K562 (cell line): ENCODE results near the gene HPCAL1.

Experiments
- NFE2L1 ChIP-seq: fragments of 450-650 bp; IDR thresholded peaks from 2 replicates; pipeline ENCODE4 v1.6.1; 2016; ENCODE audit warnings: missing genetic modification characterization, low read depth, mild to moderate bottlenecking, missing compliant biosample characterization, moderate library complexity, borderline replicate concordance
- POLR2A ChIP-seq: fragments of 450-650 bp; conservative IDR thresholded peaks from 2 replicates; pipeline ENCODE4 v1.6.1; 2016
- RBFOX2 ChIP-seq: fragments of 200-400 bp; formaldehyde crosslinking; IDR thresholded peaks from 2 replicates; pipeline ENCODE4 v1.6.1; 2017; ENCODE audit warnings: low read depth, mild to moderate bottlenecking, low read length, moderate library complexity
- TAF1 ChIP-seq: IDR thresholded peaks from 2 replicates; pipeline ENCODE4 v1.6.1; 2011; ENCODE audit warnings: mild to moderate bottlenecking, low read length, moderate library complexity; ENCODE audit not compliant: insufficient read depth, control insufficient read depth, severe bottlenecking; ENCODE audit errors: extremely low read depth
- ZBTB7A ChIP-seq: IDR thresholded peaks from 2 replicates; pipeline ENCODE4 v1.6.1; 2011; ENCODE audit warnings: low read depth, mild to moderate bottlenecking, low read length, moderate library complexity, borderline replicate concordance; ENCODE audit not compliant: control insufficient read depth
- TF ChIP-seq, protein P1 (sequence below), 3 experiments: IDR thresholded peaks in 2 of 3; conservative IDR thresholded peaks in 1 of 3; 2 replicates each; pipeline ENCODE4 v1.5.1; 2011 to 2012; ENCODE audit warnings: low read length in 3 of 3, mild to moderate bottlenecking in 3 of 3, control low read depth in 2 of 3, improper control_type of control experiment in 1 of 3, inconsistent platforms in 1 of 3, low read depth in 1 of 3, mixed read lengths in 1 of 3, moderate library complexity in 1 of 3; ENCODE audit not compliant: insufficient read depth in 2 of 3
- TF ChIP-seq, protein P2 (sequence below), 2 experiments: fragments of 450-650 bp; formaldehyde crosslinking in 1 of 2; IDR thresholded peaks; 2 replicates each; pipeline versions ENCODE4 v1.4.0 to v1.6.1; 2014 to 2020; ENCODE audit warnings: mild to moderate bottlenecking in 2 of 2, borderline replicate concordance in 1 of 2, low read depth in 1 of 2

DNA sequence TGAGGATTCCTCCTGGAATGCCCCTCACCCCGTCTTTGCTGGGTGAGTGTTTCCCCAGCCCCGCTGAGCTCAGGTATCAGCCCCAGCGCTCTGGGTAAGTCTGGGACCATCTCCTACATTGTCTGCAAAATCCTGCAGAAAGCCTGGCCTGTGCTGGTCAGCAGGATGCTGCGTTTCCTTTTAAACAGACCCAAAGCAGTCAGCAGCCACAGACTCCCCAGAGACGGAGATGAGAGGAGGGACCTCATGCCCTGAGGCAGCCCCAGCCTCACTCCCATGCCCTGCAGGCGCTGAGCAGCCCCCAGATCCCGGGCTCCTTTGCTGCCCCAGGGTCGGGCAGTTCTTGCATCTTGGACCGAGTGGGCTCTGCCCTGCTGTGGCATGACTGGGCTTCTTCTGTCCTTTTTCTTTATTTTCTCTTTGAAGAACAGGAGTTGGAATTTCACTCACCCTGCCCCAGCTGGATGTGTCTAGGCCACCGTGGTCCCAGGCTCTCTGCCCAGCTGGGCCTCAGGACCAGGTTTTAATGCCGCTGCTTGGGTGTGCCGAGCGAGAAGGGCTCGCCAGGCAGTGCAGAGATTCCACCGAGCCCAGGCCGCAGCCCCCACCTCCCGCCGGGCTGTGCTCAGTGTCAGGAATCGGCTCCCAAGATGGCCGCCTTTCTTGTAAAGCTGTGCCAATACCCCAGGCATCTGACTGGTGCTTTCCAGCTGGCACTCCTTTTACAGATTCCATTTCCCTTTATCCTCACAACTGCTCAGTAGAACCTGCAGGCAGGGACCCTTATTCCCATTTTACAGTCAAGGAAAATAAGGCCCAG, 101.8 kb downstream of the HPCAL1 start:
- TF ChIP-seq POLR2A (no peak), ZBTB7A (no peak), NFE2L1 (no peak), TAF1 (no peak), RBFOX2 (no peak)
- TF ChIP-seq, protein P1, sequence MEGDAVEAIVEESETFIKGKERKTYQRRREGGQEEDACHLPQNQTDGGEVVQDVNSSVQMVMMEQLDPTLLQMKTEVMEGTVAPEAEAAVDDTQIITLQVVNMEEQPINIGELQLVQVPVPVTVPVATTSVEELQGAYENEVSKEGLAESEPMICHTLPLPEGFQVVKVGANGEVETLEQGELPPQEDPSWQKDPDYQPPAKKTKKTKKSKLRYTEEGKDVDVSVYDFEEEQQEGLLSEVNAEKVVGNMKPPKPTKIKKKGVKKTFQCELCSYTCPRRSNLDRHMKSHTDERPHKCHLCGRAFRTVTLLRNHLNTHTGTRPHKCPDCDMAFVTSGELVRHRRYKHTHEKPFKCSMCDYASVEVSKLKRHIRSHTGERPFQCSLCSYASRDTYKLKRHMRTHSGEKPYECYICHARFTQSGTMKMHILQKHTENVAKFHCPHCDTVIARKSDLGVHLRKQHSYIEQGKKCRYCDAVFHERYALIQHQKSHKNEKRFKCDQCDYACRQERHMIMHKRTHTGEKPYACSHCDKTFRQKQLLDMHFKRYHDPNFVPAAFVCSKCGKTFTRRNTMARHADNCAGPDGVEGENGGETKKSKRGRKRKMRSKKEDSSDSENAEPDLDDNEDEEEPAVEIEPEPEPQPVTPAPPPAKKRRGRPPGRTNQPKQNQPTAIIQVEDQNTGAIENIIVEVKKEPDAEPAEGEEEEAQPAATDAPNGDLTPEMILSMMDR (IDR thresholded peaks at IDR 0.05 in 2 of 3, conservative IDR thresholded peaks at IDR 0.05 in 1 of 3; ENCODE audit: insufficient read depth in 2 of 3, low read depth in 1 of 3, low read length in 3 of 3): no peak
- TF ChIP-seq, protein P2, sequence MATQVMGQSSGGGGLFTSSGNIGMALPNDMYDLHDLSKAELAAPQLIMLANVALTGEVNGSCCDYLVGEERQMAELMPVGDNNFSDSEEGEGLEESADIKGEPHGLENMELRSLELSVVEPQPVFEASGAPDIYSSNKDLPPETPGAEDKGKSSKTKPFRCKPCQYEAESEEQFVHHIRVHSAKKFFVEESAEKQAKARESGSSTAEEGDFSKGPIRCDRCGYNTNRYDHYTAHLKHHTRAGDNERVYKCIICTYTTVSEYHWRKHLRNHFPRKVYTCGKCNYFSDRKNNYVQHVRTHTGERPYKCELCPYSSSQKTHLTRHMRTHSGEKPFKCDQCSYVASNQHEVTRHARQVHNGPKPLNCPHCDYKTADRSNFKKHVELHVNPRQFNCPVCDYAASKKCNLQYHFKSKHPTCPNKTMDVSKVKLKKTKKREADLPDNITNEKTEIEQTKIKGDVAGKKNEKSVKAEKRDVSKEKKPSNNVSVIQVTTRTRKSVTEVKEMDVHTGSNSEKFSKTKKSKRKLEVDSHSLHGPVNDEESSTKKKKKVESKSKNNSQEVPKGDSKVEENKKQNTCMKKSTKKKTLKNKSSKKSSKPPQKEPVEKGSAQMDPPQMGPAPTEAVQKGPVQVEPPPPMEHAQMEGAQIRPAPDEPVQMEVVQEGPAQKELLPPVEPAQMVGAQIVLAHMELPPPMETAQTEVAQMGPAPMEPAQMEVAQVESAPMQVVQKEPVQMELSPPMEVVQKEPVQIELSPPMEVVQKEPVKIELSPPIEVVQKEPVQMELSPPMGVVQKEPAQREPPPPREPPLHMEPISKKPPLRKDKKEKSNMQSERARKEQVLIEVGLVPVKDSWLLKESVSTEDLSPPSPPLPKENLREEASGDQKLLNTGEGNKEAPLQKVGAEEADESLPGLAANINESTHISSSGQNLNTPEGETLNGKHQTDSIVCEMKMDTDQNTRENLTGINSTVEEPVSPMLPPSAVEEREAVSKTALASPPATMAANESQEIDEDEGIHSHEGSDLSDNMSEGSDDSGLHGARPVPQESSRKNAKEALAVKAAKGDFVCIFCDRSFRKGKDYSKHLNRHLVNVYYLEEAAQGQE (IDR thresholded peaks at IDR 0.05; ENCODE audit: borderline replicate concordance): no peak
- TF ChIP-seq, protein P2 (CRISPR knock-in tag; IDR thresholded peaks at IDR 0.05; ENCODE audit: low read depth): no peak
